Stimulated activated memory B cell treated with anti-CD40 and anti-IgM and Interleukin-4, amounts not matched to agents 10 μg/mL and 1 μg/mL and 100 μg/mL, for 72 hours (primary cell): ENCODE measurements around the gene SCUBE1.

Experiments used
- ATAC-seq: fragments of 150-1000 bp; cut with Tn5 transposase; 2 replicates; pipeline ENCODE4 v1.10.0; 2021
- H3K27ac Mint-ChIP-seq: one replicate; pipeline ENCODE4 v1.8.0; 2022; ENCODE audit warnings: mild to moderate bottlenecking, mixed read lengths
- H3K27me3 Mint-ChIP-seq: one replicate; pipeline ENCODE4 v1.8.0; 2022; ENCODE audit warnings: mixed read lengths
- H3K36me3 Mint-ChIP-seq: one replicate; pipeline ENCODE4 v1.8.0; 2022; ENCODE audit warnings: mixed read lengths
- H3K4me1 Mint-ChIP-seq: one replicate; pipeline ENCODE4 v1.8.0; 2022; ENCODE audit warnings: mixed read lengths
- H3K4me3 Mint-ChIP-seq: one replicate; pipeline ENCODE4 v1.8.0; 2022; ENCODE audit warnings: mild to moderate bottlenecking, moderate library complexity, mixed read lengths
- H3K9me3 Mint-ChIP-seq: one replicate; pipeline ENCODE4 v1.8.0; 2022; ENCODE audit warnings: mixed read lengths

The SCUBE1 gene

GRCh38 chr22:43185860-43186261, 157.3 kb downstream of the SCUBE1 start:
- H3K4me1 Mint-ChIP-seq: peaks cover 26% of the 10 kb centered on the region
- no peak overlapping the region for H3K27ac Mint-ChIP-seq
- H3K27me3 Mint-ChIP-seq: no peaks in the 10 kb centered on the region

GRCh38 chr22:43183496-43184277, 159.5 kb downstream of the SCUBE1 start:
- ATAC-seq: no peak
- Mint-ChIP-seq H3K4me1 (peaks cover 26% of the 10 kb centered on the region), H3K4me3 (no peak overlapping the region), H3K9me3 (no peaks in the 10 kb centered on the region), H3K27me3 (no peaks in the 10 kb centered on the region), H3K27ac (no peak overlapping the region), H3K36me3 (peaks cover 42% of the 10 kb centered on the region)

More at GRCh38 chr22:43185860-43186261, 157.3 kb downstream of the SCUBE1 start:
- Mint-ChIP-seq H3K36me3 (peaks cover 20% of the 10 kb centered on the region), H3K9me3 (no peaks in the 10 kb centered on the region), H3K4me3 (peak overlapping the region; percentile 75)
- no peak for ATAC-seq

- H3K4me3 Mint-ChIP-seq: no peak overlapping the region
- peaks cover 46% of the 10 kb centered on the region for H3K36me3 Mint-ChIP-seq
- H3K4me1 Mint-ChIP-seq: peaks cover 24% of the 10 kb centered on the region
- no peaks in the 10 kb centered on the region for H3K27me3 Mint-ChIP-seq
- no peak overlapping the region for H3K27ac Mint-ChIP-seq
- ATAC-seq: no peak
- H3K9me3 Mint-ChIP-seq: no peaks in the 10 kb centered on the region
Observed at GRCh38 chr22:43182726-43183125, 160.4 kb downstream of the SCUBE1 start.

- Mint-ChIP-seq H3K36me3 (peaks cover 51% of the 10 kb centered on the region), H3K9me3 (no peaks in the 10 kb centered on the region), H3K4me3 (no peak overlapping the region), H3K4me1 (peaks cover 22% of the 10 kb centered on the region), H3K27me3 (no peaks in the 10 kb centered on the region), H3K27ac (no peak overlapping the region)
- ATAC-seq: no peak
Observed at GRCh38 chr22:43182118-43182517, 161.1 kb downstream of the SCUBE1 start.

- Mint-ChIP-seq H3K27ac (no peak overlapping the region), H3K4me1 (peaks cover 22% of the 10 kb centered on the region), H3K9me3 (no peaks in the 10 kb centered on the region), H3K4me3 (no peak overlapping the region), H3K27me3 (no peaks in the 10 kb centered on the region), H3K36me3 (peaks cover 57% of the 10 kb centered on the region)
- ATAC-seq: no peak
Observed at GRCh38 chr22:43181321-43182076, 161.7 kb downstream of the SCUBE1 start.

GRCh38 chr22:43180670-43181069, 162.5 kb downstream of the SCUBE1 start:
- no peak for ATAC-seq
- Mint-ChIP-seq H3K9me3 (no peaks in the 10 kb centered on the region), H3K36me3 (peaks cover 61% of the 10 kb centered on the region), H3K4me1 (peaks cover 15% of the 10 kb centered on the region), H3K27me3 (no peaks in the 10 kb centered on the region), H3K4me3 (no peak overlapping the region), H3K27ac (no peak overlapping the region)

- H3K4me3 Mint-ChIP-seq: no peak overlapping the region
- H3K27ac Mint-ChIP-seq: no peak overlapping the region
- no peaks in the 10 kb centered on the region for H3K27me3 Mint-ChIP-seq
- peaks cover 7% of the 10 kb centered on the region for H3K4me1 Mint-ChIP-seq
- no peak for ATAC-seq
- no peaks in the 10 kb centered on the region for H3K9me3 Mint-ChIP-seq
- peaks cover 61% of the 10 kb centered on the region for H3K36me3 Mint-ChIP-seq
Observed at GRCh38 chr22:43179911-43180195, 163.3 kb downstream of the SCUBE1 start.

DNA sequence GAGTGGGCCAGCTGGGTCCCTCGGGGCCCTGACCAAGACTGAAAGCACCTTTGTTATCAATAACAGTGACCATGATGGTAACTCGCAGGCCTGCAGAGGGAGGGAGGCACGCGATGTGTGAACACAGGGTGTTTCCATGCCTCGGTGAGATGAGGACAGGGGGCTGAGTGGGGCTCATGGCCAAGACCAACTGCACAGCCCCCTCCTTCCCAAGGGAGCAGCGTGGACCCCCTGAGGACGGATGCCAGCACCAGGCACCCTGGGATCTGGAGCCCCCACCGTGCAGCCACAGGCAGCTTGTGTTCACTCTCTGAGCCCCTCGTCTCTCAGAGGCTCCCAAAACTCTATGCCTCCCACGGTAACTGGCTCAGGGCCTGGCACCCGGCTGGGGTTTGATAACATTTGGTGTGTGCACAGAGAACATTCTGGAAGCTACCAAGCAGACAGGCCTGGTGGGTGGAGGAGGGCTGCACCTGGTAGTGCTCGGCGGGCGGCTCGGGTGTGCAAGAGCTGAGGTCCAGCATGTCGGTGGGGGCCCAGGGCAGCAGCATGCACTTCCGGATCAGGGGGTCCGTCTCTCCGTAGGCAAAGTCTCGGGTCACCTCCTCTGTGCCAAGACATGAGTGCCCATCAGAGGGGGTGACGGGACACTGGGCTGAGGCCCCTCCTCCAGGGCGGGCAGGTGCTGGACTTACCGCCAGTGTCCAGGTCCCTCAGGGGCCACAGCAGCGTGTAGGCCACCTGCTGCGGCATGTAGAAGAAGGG, 163.8 kb downstream of the SCUBE1 start:
- no peak for ATAC-seq
- Mint-ChIP-seq H3K27ac (no peak overlapping the region), H3K4me3 (no peak overlapping the region), H3K9me3 (no peaks in the 10 kb centered on the region), H3K36me3 (peaks cover 60% of the 10 kb centered on the region), H3K4me1 (peaks cover 4% of the 10 kb centered on the region), H3K27me3 (no peaks in the 10 kb centered on the region)

- H3K27me3 Mint-ChIP-seq: no peaks in the 10 kb centered on the region
- ATAC-seq: no peak
- H3K4me3 Mint-ChIP-seq: no peak overlapping the region
Observed at GRCh38 chr22:43177479-43177878, 165.7 kb downstream of the SCUBE1 start.

DNA sequence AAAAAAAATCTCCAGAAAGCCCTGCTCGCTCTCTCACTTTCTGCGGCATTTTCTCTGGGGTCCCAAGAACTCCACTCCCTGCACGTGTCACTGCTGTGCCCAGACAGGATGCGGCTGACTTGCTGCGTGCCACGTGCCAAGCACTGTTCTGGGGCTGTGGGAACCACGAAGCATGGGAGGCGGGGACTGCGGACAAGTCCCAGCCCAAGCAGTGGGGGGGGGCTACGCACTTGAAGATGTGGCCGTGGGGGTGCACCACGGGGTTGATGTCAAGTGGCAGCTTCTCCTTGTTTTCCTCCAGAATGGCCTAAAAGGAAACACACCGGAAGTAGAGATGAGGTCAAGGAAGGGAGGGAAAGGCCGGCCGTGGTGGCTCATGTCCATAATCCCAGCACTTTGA, 167.1 kb downstream of the SCUBE1 start:
- ATAC-seq: no peak
- no peaks in the 10 kb centered on the region for H3K4me1 Mint-ChIP-seq
- H3K27me3 Mint-ChIP-seq: no peaks in the 10 kb centered on the region
- no peak overlapping the region for H3K27ac Mint-ChIP-seq
- no peak overlapping the region for H3K4me3 Mint-ChIP-seq
- peaks cover 68% of the 10 kb centered on the region for H3K36me3 Mint-ChIP-seq
- H3K9me3 Mint-ChIP-seq: no peaks in the 10 kb centered on the region

More at GRCh38 chr22:43177479-43177878, 165.7 kb downstream of the SCUBE1 start:
- peaks cover 68% of the 10 kb centered on the region for H3K36me3 Mint-ChIP-seq
- H3K9me3 Mint-ChIP-seq: no peaks in the 10 kb centered on the region
- H3K27ac Mint-ChIP-seq: no peak overlapping the region
- no peaks in the 10 kb centered on the region for H3K4me1 Mint-ChIP-seq

DNA sequence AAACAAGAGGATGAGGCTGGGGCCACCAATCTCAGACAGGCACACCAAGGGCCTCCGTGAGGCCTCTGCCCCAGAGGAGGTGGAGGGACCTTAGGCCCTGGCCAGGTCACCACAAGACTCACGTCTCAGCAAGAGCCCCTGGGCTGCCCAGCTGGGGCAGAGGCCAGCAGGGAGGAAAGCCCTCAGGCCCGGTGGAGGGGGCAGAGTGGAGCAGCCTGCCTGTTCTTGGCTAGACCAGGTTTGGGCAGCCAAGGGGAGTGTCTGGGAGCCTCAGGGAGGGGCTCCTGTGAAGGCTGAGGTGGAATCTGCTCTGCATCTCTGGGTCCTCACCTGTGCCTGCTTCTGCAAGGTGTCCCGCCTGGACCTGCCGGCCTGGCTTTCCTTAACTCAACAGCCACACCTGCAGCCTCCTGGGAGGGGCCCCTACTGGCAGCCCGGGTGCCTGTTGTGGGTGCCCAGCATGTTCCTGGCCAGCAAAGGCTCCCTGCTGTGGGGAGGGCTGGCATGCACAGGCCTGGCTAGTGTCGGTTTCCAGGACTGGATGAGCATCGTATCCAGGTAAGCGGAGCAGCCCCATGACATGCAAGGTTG, 168.1 kb downstream of the SCUBE1 start:
- Mint-ChIP-seq H3K27me3 (no peaks in the 10 kb centered on the region), H3K4me1 (no peaks in the 10 kb centered on the region), H3K9me3 (no peaks in the 10 kb centered on the region), H3K36me3 (peaks cover 68% of the 10 kb centered on the region), H3K4me3 (no peak overlapping the region), H3K27ac (no peak overlapping the region)
- no peak for ATAC-seq

DNA sequence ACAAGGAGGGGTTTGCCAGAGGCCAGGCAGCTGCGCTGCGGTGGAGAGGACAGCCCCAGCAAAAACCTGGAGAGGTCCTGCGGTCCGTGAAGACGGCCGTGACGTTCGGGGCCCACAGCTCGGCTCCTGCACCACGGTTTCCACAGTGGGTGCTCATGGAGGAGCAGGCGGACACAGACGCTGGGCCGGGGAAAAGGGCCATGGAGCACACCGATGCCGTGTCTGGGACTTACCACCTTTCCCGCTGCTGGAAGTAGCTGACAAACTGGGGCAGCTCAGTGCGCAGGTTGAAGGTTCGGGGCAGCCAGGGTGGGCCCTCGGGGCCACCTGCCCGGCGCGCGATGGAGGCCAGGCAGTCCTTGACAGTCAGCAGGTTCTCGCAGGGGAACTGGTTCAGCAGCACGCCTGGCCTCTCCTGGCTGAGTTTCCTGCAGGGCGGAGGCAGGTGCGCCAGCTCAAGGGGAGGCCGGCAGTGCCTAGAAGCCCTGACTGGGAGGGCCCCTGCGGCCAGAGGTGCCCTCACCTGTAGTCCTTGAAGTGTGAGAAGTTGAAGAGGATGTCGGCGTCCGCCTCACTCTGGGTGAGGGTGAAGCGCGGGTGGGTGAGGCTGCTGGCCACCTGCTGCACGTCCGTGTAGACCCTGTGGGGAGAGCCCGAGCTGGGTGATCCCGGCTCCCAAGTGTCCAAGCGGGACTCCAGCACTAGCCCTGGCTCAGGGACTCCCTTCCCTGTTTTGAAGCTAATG, 169.0 kb downstream of the SCUBE1 start:
- H3K4me3 Mint-ChIP-seq: no peak overlapping the region
- no peak for ATAC-seq
- no peaks in the 10 kb centered on the region for H3K9me3 Mint-ChIP-seq
- peaks cover 67% of the 10 kb centered on the region for H3K36me3 Mint-ChIP-seq
- H3K4me1 Mint-ChIP-seq: no peaks in the 10 kb centered on the region
- no peak overlapping the region for H3K27ac Mint-ChIP-seq
- H3K27me3 Mint-ChIP-seq: no peaks in the 10 kb centered on the region

GRCh38 chr22:43173566-43173965, 169.6 kb downstream of the SCUBE1 start:
- H3K4me3 Mint-ChIP-seq: no peak overlapping the region
- peaks cover 67% of the 10 kb centered on the region for H3K36me3 Mint-ChIP-seq
- ATAC-seq: no peak
- H3K4me1 Mint-ChIP-seq: no peaks in the 10 kb centered on the region
- no peaks in the 10 kb centered on the region for H3K9me3 Mint-ChIP-seq
- no peak overlapping the region for H3K27ac Mint-ChIP-seq
- no peaks in the 10 kb centered on the region for H3K27me3 Mint-ChIP-seq

DNA sequence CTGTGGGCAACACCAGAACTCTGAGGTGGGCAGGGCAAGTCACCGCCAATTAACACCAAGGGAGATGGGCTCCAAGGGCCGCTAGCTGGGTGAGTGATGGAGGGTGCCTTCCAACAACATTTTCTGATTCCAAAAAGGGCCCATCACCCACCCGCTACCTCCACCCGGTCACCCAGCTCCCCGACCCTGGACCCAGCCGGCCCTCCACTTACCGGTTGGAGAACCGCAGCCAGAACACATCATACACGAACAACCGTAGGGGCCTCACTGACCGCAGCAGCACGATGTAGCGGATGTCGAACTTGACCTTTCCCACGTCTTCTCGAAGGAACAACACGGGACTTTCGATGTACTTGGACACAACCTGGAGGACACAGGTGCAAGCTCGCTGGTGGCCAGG, 171.0 kb downstream of the SCUBE1 start:
- peaks cover 73% of the 10 kb centered on the region for H3K36me3 Mint-ChIP-seq
- no peaks in the 10 kb centered on the region for H3K27me3 Mint-ChIP-seq
- no peaks in the 10 kb centered on the region for H3K4me1 Mint-ChIP-seq
- H3K27ac Mint-ChIP-seq: no peak overlapping the region
- no peak for ATAC-seq
- H3K4me3 Mint-ChIP-seq: no peak overlapping the region
- no peaks in the 10 kb centered on the region for H3K9me3 Mint-ChIP-seq

- H3K27ac Mint-ChIP-seq: no peak overlapping the region
- H3K9me3 Mint-ChIP-seq: no peaks in the 10 kb centered on the region
- H3K4me1 Mint-ChIP-seq: no peaks in the 10 kb centered on the region
- no peak overlapping the region for H3K4me3 Mint-ChIP-seq
- no peaks in the 10 kb centered on the region for H3K27me3 Mint-ChIP-seq
- ATAC-seq: no peak
- peaks cover 73% of the 10 kb centered on the region for H3K36me3 Mint-ChIP-seq
Observed at GRCh38 chr22:43171607-43172006, 171.6 kb downstream of the SCUBE1 start.
